GM12878 (cell line): ENCODE data around the gene GAS2L2. TPM values are rescaled to one million over a fixed set of nuclear protein-coding genes. Genes with fewer than 3 reads are reported as not detected.

Experiments used
- ATAC-seq: fragments of 200-7000 bp; cut with Tn5 transposase; 3 replicates; pipeline ENCODE4 v1.9.1; 2020; ENCODE audit warnings: mild to moderate bottlenecking, moderate library complexity
- BruUV-seq: library from RNA; stranded (reverse); fragments of 400-500 nt; replicated peaks from 2 replicates; lab custom pipeline; 2021; lab: Mats Ljungman, UMichigan
- CTCF ChIA-PET: fragments of 300-600 bp; sonication (Branson Sonifier 250); formaldehyde crosslinking; extraction: SDS; loops from one replicate; lab custom pipeline; 2021; ENCODE audit warnings: inconsistent platforms; lab: Yijun Ruan, JAX
- POLR2A ChIA-PET: fragments of 350-600 bp; formaldehyde crosslinking; extraction: SDS; loops from one replicate; lab custom pipeline; 2021; ENCODE audit warnings: inconsistent platforms; lab: Charles Lee
- RAD21 ChIA-PET: fragments of 300-600 bp; sonication (Branson Sonifier 250); formaldehyde crosslinking; loops from one replicate; lab custom pipeline; 2023; ENCODE audit warnings: antibody characterized with exemption; ENCODE audit not compliant: unreplicated experiment; lab: Charles Lee
- SMC1A ChIA-PET: fragments of 300-600 bp; sonication (Branson Sonifier 250); formaldehyde crosslinking; loops from one replicate; lab custom pipeline; 2023; ENCODE audit not compliant: unreplicated experiment, uncharacterized antibody; lab: Charles Lee
- DNase-seq: peaks from one replicate; pipeline ENCODE4 v3.0.0-alpha.2; 2011; ENCODE audit warnings: low read depth, low spot score
- FAIRE-seq: peaks from 3 replicates; lab custom pipeline; 2011; peaks lifted over from hg19 to GRCh38; lab: Jason Lieb, UNC
- H2AFZ ChIP-seq: 2 replicates; pipeline ENCODE4 v1.6.0; 2011; ENCODE audit warnings: low read depth, low read length, control low read depth; ENCODE audit not compliant: control insufficient read depth
- H3K27ac ChIP-seq: 2 replicates; pipeline ENCODE4 v1.5.1; 2011; ENCODE audit warnings: control low read depth; ENCODE audit not compliant: control insufficient read depth, insufficient read depth
- H3K27me3 ChIP-seq, 2 experiments: replicated peaks in 1 of 2; 2 replicates each; pipeline versions ENCODE4 v1.6.0 to v1.6.1; 2011; ENCODE audit warnings: low read length in 1 of 2; ENCODE audit not compliant: control insufficient read depth in 2 of 2, insufficient read depth in 2 of 2
- H3K36me3 ChIP-seq, 2 experiments: 2 replicates each; pipeline ENCODE4 v1.5.1; 2011; ENCODE audit warnings: low read length in 1 of 2; ENCODE audit not compliant: control insufficient read depth in 2 of 2, insufficient read depth in 2 of 2
- H3K4me1 ChIP-seq: 2 replicates; pipeline ENCODE4 v1.6.1; 2011; ENCODE audit warnings: mild to moderate bottlenecking, low read length, moderate library complexity, mixed read lengths; ENCODE audit not compliant: control insufficient read depth, insufficient read depth
- H3K4me2 ChIP-seq: 2 replicates; pipeline ENCODE4 v1.6.0; 2011; ENCODE audit warnings: control low read depth; ENCODE audit not compliant: control insufficient read depth, insufficient read depth
- H3K4me3 ChIP-seq: fragments of 200-600 bp; sonication (generic); 2 replicates; pipeline ENCODE4 v1.5.1; 2016
- H3K79me2 ChIP-seq: 2 replicates; pipeline ENCODE4 v1.6.0; 2011; ENCODE audit warnings: low read length; ENCODE audit not compliant: control insufficient read depth, insufficient read depth
- H3K9ac ChIP-seq: 2 replicates; pipeline ENCODE4 v1.8.0; 2011; ENCODE audit warnings: low read length, control low read depth, mixed read lengths; ENCODE audit not compliant: control insufficient read depth, insufficient read depth
- H3K9me3 ChIP-seq: replicated peaks from 3 replicates; pipeline ENCODE4 v1.5.1; 2011; ENCODE audit warnings: mild to moderate bottlenecking, low read length; ENCODE audit not compliant: control insufficient read depth, insufficient read depth
- H4K20me1 ChIP-seq: 2 replicates; pipeline ENCODE4 v1.6.0; 2011; ENCODE audit not compliant: control insufficient read depth, insufficient read depth
- BCL3 ChIP-seq: IDR thresholded peaks from 2 replicates; pipeline ENCODE4 v1.6.1; 2011; ENCODE audit warnings: borderline replicate concordance, low read depth, mild to moderate bottlenecking, moderate library complexity, low read length; ENCODE audit not compliant: insufficient read depth, poor library complexity, severe bottlenecking
- GATAD2B ChIP-seq: fragments of 450-650 bp; conservative IDR thresholded peaks from 2 replicates; pipeline ENCODE4 v1.6.1; 2017; ENCODE audit warnings: low read depth, mild to moderate bottlenecking, moderate library complexity
- HSF1 ChIP-seq: fragments of 150-350 bp; IDR thresholded peaks from 2 replicates; pipeline ENCODE4 v1.6.1; 2014; ENCODE audit warnings: mild to moderate bottlenecking, low read depth, low read length
- RB1 ChIP-seq: fragments of 450-650 bp; formaldehyde crosslinking; IDR thresholded peaks from 2 replicates; pipeline ENCODE4 v1.6.1; 2017; ENCODE audit warnings: mild to moderate bottlenecking, borderline replicate concordance
- RBBP5 ChIP-seq: fragments of 200-600 bp; sonication (generic); conservative IDR thresholded peaks from 2 replicates; pipeline ENCODE4 v1.6.1; 2016
- SREBF1 ChIP-seq: IDR thresholded peaks from 2 replicates; pipeline ENCODE4 v1.6.1; 2012; ENCODE audit warnings: mild to moderate bottlenecking, low read length
- SREBF2 ChIP-seq: IDR thresholded peaks from 2 replicates; pipeline ENCODE4 v1.6.1; 2012; ENCODE audit warnings: mild to moderate bottlenecking, low read length
- YY1 ChIP-seq: IDR thresholded peaks from 2 replicates; pipeline ENCODE4 v1.6.1; 2011; ENCODE audit warnings: low read depth, mild to moderate bottlenecking, low read length
- ZBTB4 ChIP-seq: fragments of 450-650 bp; formaldehyde crosslinking; IDR thresholded peaks from 2 replicates; pipeline ENCODE4 v1.4.0; 2022; ENCODE audit warnings: mild to moderate bottlenecking, moderate library complexity
- WGBS: methylation state at CpG from one replicate; pipeline ENCODE4 v1.1.6; 2016; ENCODE audit warnings: low lambda C conversion rate; ENCODE audit not compliant: insufficient replicate concordance, insufficient coverage; ENCODE audit errors: missing lambda C conversion rate; 5-methylcytosine and 5-hydroxymethylcytosine counted together
- in situ Hi-C: fragments of 300-500 bp; cut with MboI; formaldehyde crosslinking; loops from 9 replicates; pipeline ENCODE4 v1.14.3; 2018; ENCODE audit warnings: mixed read lengths
- intact Hi-C: fragments of 100-400 bp; cut with micrococcal nuclease; formaldehyde crosslinking; loops from one replicate; pipeline ENCODE4 v1.14.2; 2022; ENCODE audit not compliant: unreplicated experiment
- polyA plus RNA-seq, 11 experiments: library from polyadenylated mRNA; depleted of rRNA in 4 of 11; unstranded in 6 of 11; stranded (reverse) in 5 of 11; fragments of >200 nt; fragmentation: Nextera tagmentation in 4 of 11; fragmentation: Illumina TruSeq in 1 of 11; extraction: Ambion mirVana in 4 of 11; extraction: Trizol in 1 of 11; gene quantifications; 1 replicate in 1 of 11; 2 replicates in 10 of 11; pipeline versions ENCODE4 v1.2.1 to v1.2.3, GENCODE V29; 2011 to 2016; ENCODE audit warnings: inconsistent platforms in 2 of 11, missing spikeins in 2 of 11, low read depth in 1 of 11
- total RNA-seq, 4 experiments: library from RNA; depleted of rRNA in 3 of 4; stranded (reverse); fragments of >200 nt in 3 of 4; fragmentation: Illumina TruSeq in 1 of 4; extraction: Trizol in 1 of 4; gene quantifications; 2 replicates each; pipeline versions ENCODE4 v1.2.1 to v1.2.3, GENCODE V29; 2013 to 2021

Gene GAS2L2
- total and polyA plus RNA-seq, 10 of the 15 experiments (the other 5 are each of a cell fraction or from before 2014, with no cell fraction given) = 0.01 TPM; not detected in 9

- Histone ChIP-seq H3K36me3 (no peaks in the 10 kb centered on the region; a peak in 1 of 4 replicates), H3K27me3 (peaks cover 0 to 1% of the 10 kb centered on the region in 2 experiments; a peak in 1 of 4 replicates), H3K4me2 (no peak overlapping the region), H3K4me1 (no peaks in the 10 kb centered on the region), H3K9ac (no peak overlapping the region), H3K27ac (no peak overlapping the region), H3K4me3 (no peak overlapping the region), H3K9me3 (no peaks in the 10 kb centered on the region), H2AFZ (no peak overlapping the region), H4K20me1 (no peaks in the 10 kb centered on the region), H3K79me2 (no peaks in the 10 kb centered on the region)
- DNase-seq (no peak), FAIRE-seq (no peak), ATAC-seq (no peak)
- BruUV-seq = no TSS peak
- ChIA-PET RAD21 (no interaction called here), POLR2A (interaction anchor here (0.5 kb wide), 1 partner anchor 165 kb away, joined by 3 read pairs; no protein-coding TSS in a partner anchor), CTCF (interaction anchor here (0.8 kb wide), 1 partner anchor 29 kb away, joined by 3 read pairs; no protein-coding TSS in a partner anchor), SMC1A (no interaction called here)
- intact Hi-C loops (no loop called here), in situ Hi-C loops (no loop called here)
- TF ChIP-seq GATAD2B (no peak), SREBF1 (no peak), SREBF2 (no peak), RB1 (no peak), BCL3 (no peak), HSF1 (no peak), YY1 (no peak), ZBTB4 (no peak), RBBP5 (no peak)
- 60% methylated on average over 29 of the region's 29 CpGs for WGBS
Measured at GRCh38 chr17:35735036-35735805, 17.8 kb downstream of the GAS2L2 start.
